Right lobe of liver (tissue), 6 donors: ENCODE results near the gene GBP2. TPM values are rescaled to one million over a fixed set of nuclear protein-coding genes. Genes with fewer than 3 reads are reported as not detected.
"Not testable (repeated sequence)": the region's sequence is repeated elsewhere in the genome, so short reads cannot be mapped to it uniquely, and the experiment has no call there.

Experiments used
- ATAC-seq, 4 donors: fragments of 200-7000 bp; cut with Tn5 transposase; one replicate each; pipeline ENCODE4 v1.9.1; 2020; ENCODE audit warnings: mild to moderate bottlenecking in 4 of 4, moderate library complexity in 4 of 4
- DNase-seq, 3 donors: peaks; one replicate each; pipeline ENCODE4 v3.0.0-alpha.2; 2020
- H3K27ac ChIP-seq, 3 donors: fragments of 200-600 bp; one replicate each; pipeline ENCODE4 v1.8.0; 2022
- H3K27me3 ChIP-seq, 2 donors: fragments of 200-600 bp; one replicate each; pipeline ENCODE4 v1.8.0; 2022
- H3K36me3 ChIP-seq, 4 donors: fragments of 200-600 bp; sonication (generic) in 1 of 4; one replicate each; pipeline versions ENCODE4 v1.5.1 to v1.8.0; 2017 to 2022; ENCODE audit warnings: control low read depth in 1 of 4
- H3K4me1 ChIP-seq, 4 donors: fragments of 200-600 bp; sonication (generic) in 1 of 4; one replicate each; pipeline versions ENCODE4 v1.5.1 to v1.8.0; 2017 to 2022; ENCODE audit warnings: control low read depth in 1 of 4
- H3K4me3 ChIP-seq, 3 donors: fragments of 200-600 bp; one replicate each; pipeline ENCODE4 v1.8.0; 2022
- H3K9me3 ChIP-seq, 4 donors: fragments of 200-600 bp; sonication (generic) in 1 of 4; one replicate each; pipeline versions ENCODE4 v1.5.1 to v1.8.0; 2017 to 2022; ENCODE audit warnings: control low read depth in 1 of 4
- POLR2A ChIP-seq: fragments of 450-650 bp; IDR thresholded peaks from one replicate; pipeline ENCODE4 v1.6.1; 2017; ENCODE audit warnings: antibody characterized with exemption, mild to moderate bottlenecking
- WGBS: methylation state at CpG from one replicate; pipeline ENCODE4 v1.1.6; 2018; ENCODE audit warnings: low coverage, low lambda C conversion rate; ENCODE audit not compliant: insufficient coverage; ENCODE audit errors: missing lambda C conversion rate; 5-methylcytosine and 5-hydroxymethylcytosine counted together
- intact Hi-C, 2 donors: fragments of 100-400 bp; cut with DNase I; formaldehyde crosslinking; loops; one replicate each; pipeline versions ENCODE4 v1.11.2 to v1.14.1; 2022
- total RNA-seq, 6 experiments: library from RNA; depleted of rRNA in 2 of 6; stranded (reverse); fragments of >200 nt in 2 of 6; fragmentation: NEBNext Ultra II Directional in 3 of 6; extraction: Animal tissue kit (Norgen Biotek cat#: 25700) in 3 of 6; gene quantifications; one replicate each; pipeline versions ENCODE4 v1.1.0 to v1.2.4, GENCODE V29; 2016 to 2023
- TF ChIP-seq, protein P1 (sequence below), 4 donors: fragments of 200-600 bp in 3 of 4; fragments of 450-650 bp in 1 of 4; IDR thresholded peaks; one replicate each; pipeline versions ENCODE4 v1.5.1 to v1.8.0; 2016 to 2022; ENCODE audit warnings: antibody characterized with exemption in 4 of 4, mild to moderate bottlenecking in 2 of 4
- donor health status: DM: no; HTN: yes; CAD: no.
- donor health status: DM: no; HTN: no; CAD: no.
- donor health status: DM: no; HTN: no; CAD: no.
- donor health status: DM: no; HTN: yes; CAD: no.
- donor health status: DM: no; HTN: yes; CAD: no.

The GBP2 gene
- total RNA-seq, 6 experiments from 2014 or later: 7.8 to 64.5 (median 26.8) TPM

DNA sequence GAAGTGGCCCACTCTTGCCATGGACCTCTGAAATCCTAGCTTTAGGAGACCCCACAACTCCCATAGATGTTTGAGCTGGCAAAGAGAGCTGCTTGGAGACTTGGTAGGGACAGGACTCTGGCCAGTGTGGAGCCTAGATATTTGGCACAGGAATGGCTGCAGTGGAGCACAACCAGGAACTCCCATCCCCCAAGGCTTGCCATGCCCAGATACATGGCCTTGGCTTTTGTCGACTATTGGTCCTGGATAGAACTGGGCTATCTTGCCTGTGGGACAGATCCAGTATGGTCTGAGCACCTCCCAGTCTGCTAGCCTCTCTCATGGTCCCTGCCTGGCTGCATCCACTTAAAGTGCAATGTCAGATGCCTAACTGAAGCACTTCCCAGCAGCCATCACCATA, 7.8 kb upstream of the GBP2 start:
- H3K9me3 ChIP-seq: no peaks in the 10 kb centered on the region
- 43% methylated on average over 1 of the region's 1 CpG for WGBS
- no peak overlapping the region for H3K27ac ChIP-seq
- intact Hi-C loops: no loop called here
- peaks cover 0 to 21% (median 0%) of the 10 kb centered on the region in 4 donors for H3K36me3 ChIP-seq
- DNase-seq (no peak), ATAC-seq (peak in 2 of 4 donors; percentile 20 to 49)
- H3K27me3 ChIP-seq: no peaks in the 10 kb centered on the region
- peaks cover 0 to 21% (median 10%) of the 10 kb centered on the region in 4 donors for H3K4me1 ChIP-seq
- H3K4me3 ChIP-seq: no peak overlapping the region
- no peak for TF ChIP-seq POLR2A
- TF ChIP-seq, protein P1, sequence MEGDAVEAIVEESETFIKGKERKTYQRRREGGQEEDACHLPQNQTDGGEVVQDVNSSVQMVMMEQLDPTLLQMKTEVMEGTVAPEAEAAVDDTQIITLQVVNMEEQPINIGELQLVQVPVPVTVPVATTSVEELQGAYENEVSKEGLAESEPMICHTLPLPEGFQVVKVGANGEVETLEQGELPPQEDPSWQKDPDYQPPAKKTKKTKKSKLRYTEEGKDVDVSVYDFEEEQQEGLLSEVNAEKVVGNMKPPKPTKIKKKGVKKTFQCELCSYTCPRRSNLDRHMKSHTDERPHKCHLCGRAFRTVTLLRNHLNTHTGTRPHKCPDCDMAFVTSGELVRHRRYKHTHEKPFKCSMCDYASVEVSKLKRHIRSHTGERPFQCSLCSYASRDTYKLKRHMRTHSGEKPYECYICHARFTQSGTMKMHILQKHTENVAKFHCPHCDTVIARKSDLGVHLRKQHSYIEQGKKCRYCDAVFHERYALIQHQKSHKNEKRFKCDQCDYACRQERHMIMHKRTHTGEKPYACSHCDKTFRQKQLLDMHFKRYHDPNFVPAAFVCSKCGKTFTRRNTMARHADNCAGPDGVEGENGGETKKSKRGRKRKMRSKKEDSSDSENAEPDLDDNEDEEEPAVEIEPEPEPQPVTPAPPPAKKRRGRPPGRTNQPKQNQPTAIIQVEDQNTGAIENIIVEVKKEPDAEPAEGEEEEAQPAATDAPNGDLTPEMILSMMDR (IDR thresholded peaks at IDR 0.05): no peak

DNA sequence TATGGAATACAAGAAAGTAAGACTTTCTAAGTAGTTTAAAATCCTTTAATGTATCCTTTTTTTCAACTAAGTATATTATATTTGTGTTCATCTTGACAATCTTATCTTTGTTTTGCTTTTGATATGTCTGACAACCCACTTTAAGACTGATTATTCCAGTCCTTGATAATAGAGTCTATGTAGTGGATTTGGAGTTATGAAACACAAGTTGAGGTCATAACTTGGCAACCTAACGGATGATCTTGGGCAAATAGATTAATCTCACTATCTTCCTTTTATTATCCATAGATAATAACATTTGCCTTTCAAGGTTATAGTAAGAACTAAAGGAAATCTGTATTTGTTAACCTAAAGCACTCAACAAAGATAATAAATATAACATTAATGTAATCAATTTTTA, 4.8 kb upstream of the GBP2 start:
- peak in 1 of 4 donors; percentile 18 for ATAC-seq
- Histone ChIP-seq H3K27me3 (no peaks in the 10 kb centered on the region), H3K27ac (peak overlapping the region; percentile 88 to 95 (median 90)), H3K9me3 (no peaks in the 10 kb centered on the region), H3K4me3 (no peak overlapping the region), H3K36me3 (peaks cover 0 to 17% (median 0%) of the 10 kb centered on the region in 4 donors), H3K4me1 (peaks cover 0 to 25% (median 12%) of the 10 kb centered on the region in 4 donors)
- TF ChIP-seq, protein P1 (IDR thresholded peaks at IDR 0.05): no peak
- no peak for TF ChIP-seq POLR2A
- DNase-seq: no peak
- intact Hi-C loops: no loop called here
- WGBS: 0% methylated on average over 1 of the region's 1 CpG

DNA sequence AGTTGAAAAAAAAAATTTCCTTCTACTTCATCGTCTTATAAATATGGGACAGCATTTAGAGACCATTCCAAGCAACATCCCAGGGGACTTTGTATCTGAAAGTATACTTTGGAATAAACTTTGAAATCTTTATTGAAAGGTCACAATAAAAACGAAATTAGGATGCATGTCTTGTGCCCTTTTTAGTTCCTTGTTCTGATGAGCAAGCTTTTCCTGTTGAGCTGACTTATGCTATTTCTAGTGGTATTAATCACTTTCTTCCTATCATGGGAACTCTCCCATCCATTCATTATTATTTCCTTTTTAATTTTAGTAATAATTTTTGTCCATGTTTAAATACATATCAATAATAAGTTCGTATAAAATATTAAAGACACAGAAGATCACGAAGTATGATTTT, 4.0 kb upstream of the GBP2 start:
- peaks cover 0 to 28% (median 13%) of the 10 kb centered on the region in 4 donors for H3K4me1 ChIP-seq
- peak in 1 of 4 donors; percentile 3 for ATAC-seq
- intact Hi-C loops: no loop called here
- H3K36me3 ChIP-seq: peaks cover 0 to 17% (median 0%) of the 10 kb centered on the region in 4 donors
- peak overlapping the region; percentile 88 to 95 (median 90) for H3K27ac ChIP-seq
- H3K27me3 ChIP-seq: no peaks in the 10 kb centered on the region
- no peaks in the 10 kb centered on the region for H3K9me3 ChIP-seq
- no peak for DNase-seq
- 48% methylated on average over 4 of the region's 4 CpGs for WGBS
- TF ChIP-seq, protein P1 (IDR thresholded peaks at IDR 0.05): no peak
- TF ChIP-seq POLR2A: no peak
- H3K4me3 ChIP-seq: no peak overlapping the region

DNA sequence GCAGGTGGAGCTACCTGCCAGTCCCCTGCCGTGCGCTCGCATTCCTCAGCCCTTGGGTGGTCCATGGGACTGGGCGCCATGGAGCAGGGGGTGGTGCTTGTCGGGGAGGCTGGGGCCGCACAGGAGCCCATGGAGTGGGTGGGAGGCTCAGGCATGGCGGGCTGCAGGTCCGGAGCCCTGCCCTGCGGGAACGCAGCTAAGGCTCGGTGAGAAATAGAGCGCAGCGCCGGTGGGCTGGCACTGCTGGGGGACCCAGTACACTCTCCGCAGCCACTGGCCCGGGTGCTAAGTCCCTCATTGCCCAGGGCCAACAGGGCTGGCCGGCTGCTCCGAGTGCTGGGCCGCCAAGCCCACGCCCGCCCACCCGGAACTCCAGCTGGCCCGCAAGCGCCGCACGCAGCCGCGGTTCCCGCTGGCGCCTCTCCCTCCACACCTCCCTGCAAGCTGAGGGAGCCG, 2.1 kb upstream of the GBP2 start:
- peaks cover 0 to 32% (median 14%) of the 10 kb centered on the region in 4 donors for H3K4me1 ChIP-seq
- H3K27me3 ChIP-seq, H3K9me3 ChIP-seq, ATAC-seq, intact Hi-C loops, H3K4me3 ChIP-seq: not testable (repeated sequence)
- peak in 1 of 3 donors; percentile 55 for DNase-seq
- H3K36me3 ChIP-seq: peaks cover 0 to 12% (median 0%) of the 10 kb centered on the region in 4 donors
- WGBS: 100% methylated on average over 2 of the region's 31 CpGs
- H3K27ac ChIP-seq: peak overlapping the region; percentile 88 to 95 (median 90)

DNA sequence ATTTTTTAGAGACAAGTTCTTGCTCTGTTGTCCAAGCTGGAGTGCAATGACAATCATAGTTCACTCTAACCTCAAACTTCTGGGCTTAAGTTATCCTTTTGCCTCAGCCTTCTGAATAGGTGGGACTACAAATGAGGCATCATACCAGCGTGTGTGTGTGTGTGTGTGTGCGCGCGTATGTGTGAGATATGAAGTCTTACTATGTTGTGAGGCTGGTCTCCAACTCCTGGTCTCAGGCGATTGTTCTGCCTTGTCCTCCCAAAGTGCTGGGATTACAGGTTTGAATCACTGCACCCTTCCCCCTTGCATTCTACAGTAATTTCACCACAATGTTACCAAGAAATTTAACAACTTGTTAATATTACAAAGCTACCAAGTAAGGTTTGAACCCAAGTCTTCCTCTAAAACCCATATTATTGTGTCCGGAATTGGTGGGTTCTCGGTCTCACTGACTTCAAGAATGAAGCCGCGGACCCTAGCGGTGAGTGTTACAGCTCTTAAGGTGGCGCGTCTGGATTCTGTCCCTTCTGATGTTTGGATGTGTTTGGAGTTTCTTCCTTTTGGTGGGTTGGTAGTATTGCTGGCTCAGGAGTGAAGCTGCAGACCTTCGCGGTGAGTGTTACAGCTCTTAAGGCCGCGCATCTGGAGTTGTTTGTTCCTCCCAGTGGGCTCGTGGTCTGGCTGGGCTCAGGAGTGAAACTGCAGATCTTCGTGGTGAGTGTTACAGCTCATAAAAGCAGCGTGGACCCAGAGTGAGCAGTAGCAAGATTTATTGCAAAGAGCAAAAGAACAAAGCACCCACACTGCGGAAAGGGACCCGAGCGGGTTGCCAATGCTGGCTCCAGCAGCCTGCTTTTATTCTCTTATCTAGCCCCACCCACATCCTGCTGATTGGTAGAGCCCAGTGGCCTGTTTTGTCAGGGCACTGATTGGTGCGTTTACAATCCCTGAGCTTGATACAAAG, 970 bp upstream of the GBP2 start:
- H3K27ac ChIP-seq: peak overlapping the region; percentile 85 to 90 (median 88)
- H3K36me3 ChIP-seq, H3K4me3 ChIP-seq, H3K9me3 ChIP-seq, H3K27me3 ChIP-seq, intact Hi-C loops: not testable (repeated sequence)
- H3K4me1 ChIP-seq: peaks cover 0 to 32% (median 14%) of the 10 kb centered on the region in 4 donors
- ATAC-seq (peak in 2 of 4 donors; percentile 6 to 20), DNase-seq (peak in 1 of 3 donors; percentile 62)
- 59% methylated on average over 7 of the region's 23 CpGs for WGBS
- TF ChIP-seq POLR2A: peak; percentile 31
